GM21526 (cell line): ENCODE measurements around the gene OR52B2.
"Not testable (repeated sequence)": the region's sequence is repeated elsewhere in the genome, so short reads cannot be mapped to it uniquely, and the experiment has no call there.

Experiments used
- ATAC-seq: cut with Tn5 transposase; IDR thresholded peaks from one replicate; pipeline ENCODE4 v1.9.1; 2021; ENCODE audit warnings: moderate library complexity; ENCODE audit not compliant: unreplicated experiment, low FRiP score

The OR52B2 gene

GRCh38 chr11:6156628-6157359 lies 13.3 kb downstream of the OR52B2 start:
- no peak for ATAC-seq

- no peak for ATAC-seq
Observed at GRCh38 chr11:6152126-6152525, 18.0 kb downstream of the OR52B2 start.

- no peak for ATAC-seq
Observed at GRCh38 chr11:6151117-6151516, 19.0 kb downstream of the OR52B2 start.

GRCh38 chr11:6143737-6144136 lies 26.4 kb downstream of the OR52B2 start:
- ATAC-seq = not testable (repeated sequence)

GRCh38 chr11:6142936-6143335 lies 27.2 kb downstream of the OR52B2 start:
- no peak for ATAC-seq

- ATAC-seq = not testable (repeated sequence)
Observed at GRCh38 chr11:6135936-6136335, 34.2 kb downstream of the OR52B2 start.

GRCh38 chr11:6132431-6132830 lies 37.7 kb downstream of the OR52B2 start:
- ATAC-seq = no peak

- ATAC-seq = no peak
Observed at GRCh38 chr11:6129635-6130034, 40.5 kb downstream of the OR52B2 start.

GRCh38 chr11:6129011-6129410 lies 41.1 kb downstream of the OR52B2 start:
- no peak for ATAC-seq

GRCh38 chr11:6127881-6128280 lies 42.2 kb downstream of the OR52B2 start:
- ATAC-seq = no peak

GRCh38 chr11:6124245-6124644 lies 45.9 kb downstream of the OR52B2 start:
- ATAC-seq = no peak
